Measurements from ENCODE around the gene AP1S3.

The AP1S3 gene

DNA sequence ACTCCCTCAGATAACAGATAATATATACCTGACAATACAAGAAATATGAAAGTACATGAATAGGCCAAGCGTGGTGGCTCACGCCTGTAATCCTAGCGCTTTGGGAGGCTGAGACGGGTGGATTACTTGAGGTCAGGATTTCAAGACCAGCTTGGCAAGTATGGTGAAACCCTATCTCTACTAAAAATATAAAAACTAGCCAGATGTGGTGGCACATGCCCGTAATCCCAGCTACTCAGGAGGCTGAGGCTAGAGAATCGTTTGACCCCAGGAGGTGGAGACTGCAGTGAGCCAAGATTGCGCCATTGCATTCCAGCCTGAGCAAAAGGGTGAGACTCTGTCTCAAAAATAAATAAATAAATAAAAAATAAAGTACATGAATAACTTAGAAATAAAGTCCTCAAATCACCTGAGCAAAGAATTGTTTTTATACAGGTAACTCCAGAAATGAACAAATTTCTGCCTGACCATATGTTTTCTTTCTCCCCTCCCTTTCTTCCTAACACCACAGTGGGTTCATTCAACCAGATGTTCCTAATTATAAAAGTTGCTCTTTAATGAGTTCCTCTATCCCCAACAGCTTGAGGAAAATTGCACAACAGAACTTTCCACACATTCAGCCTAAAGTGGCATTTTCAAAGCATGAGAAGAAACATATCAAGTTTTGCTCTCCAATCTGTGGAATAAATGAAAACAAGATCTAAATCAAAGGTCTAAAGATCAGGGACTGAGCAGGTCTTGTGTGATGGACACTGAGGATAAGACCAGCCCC is 33.6 kb upstream of the AP1S3 start:
- Histone ChIP-seq H3K9me3 (ENCODE audit: control insufficient read depth, insufficient read depth, low read length) (no peaks in the 10 kb centered on the region), H3K27ac (ENCODE audit: low read length) (no peak overlapping the region), H3K27me3 (ENCODE audit: control insufficient read depth, insufficient read depth, low read length) (no peaks in the 10 kb centered on the region), H3K4me3 (ENCODE audit: low read length) (no peak overlapping the region), H3K4me1 (ENCODE audit: control insufficient read depth, insufficient read depth, low read length) (no peaks in the 10 kb centered on the region), H3K36me3 (ENCODE audit: control insufficient read depth, insufficient read depth, low read length) (no peaks in the 10 kb centered on the region)
- WGBS (ENCODE audit: insufficient coverage, insufficient read length), result no CpG with 5 or more reads among the region's 7 CpGs
- DNase-seq (ENCODE audit: low read depth, low spot score), result no peak

DNA sequence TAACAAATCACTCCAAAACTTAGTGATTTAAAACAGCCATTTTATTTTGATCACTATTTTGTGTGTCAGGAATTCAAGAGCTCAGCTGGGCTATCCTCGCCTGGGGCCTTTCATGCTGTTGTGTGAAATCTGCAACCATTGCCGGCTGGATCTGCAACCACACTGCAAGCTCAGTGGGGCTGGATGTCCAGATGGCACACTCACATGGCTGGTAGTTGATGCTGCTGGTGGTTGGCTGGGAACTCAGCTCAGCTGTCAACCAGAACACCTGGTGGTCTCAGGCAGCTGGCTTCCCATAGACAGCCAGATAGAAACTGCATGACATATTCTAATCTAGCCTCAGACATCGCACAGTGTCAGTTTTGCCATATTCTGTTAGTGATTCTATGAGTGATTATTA is 30.6 kb upstream of the AP1S3 start:
- no peaks in the 10 kb centered on the region for H3K36me3 ChIP-seq (ENCODE audit: control insufficient read depth, insufficient read depth, low read length)
- no peak overlapping the region for H3K4me3 ChIP-seq (ENCODE audit: low read length)
- H3K27me3 ChIP-seq (ENCODE audit: control insufficient read depth, insufficient read depth, low read length), result no peaks in the 10 kb centered on the region
- no peak overlapping the region for H3K27ac ChIP-seq (ENCODE audit: low read length)
- no peaks in the 10 kb centered on the region for H3K4me1 ChIP-seq (ENCODE audit: control insufficient read depth, insufficient read depth, low read length)
- no peaks in the 10 kb centered on the region for H3K9me3 ChIP-seq (ENCODE audit: control insufficient read depth, insufficient read depth, low read length)
- no peak for DNase-seq (ENCODE audit: low read depth, low spot score)
- WGBS (ENCODE audit: insufficient coverage, insufficient read length), result no CpG with 5 or more reads among the region's 3 CpGs

DNA sequence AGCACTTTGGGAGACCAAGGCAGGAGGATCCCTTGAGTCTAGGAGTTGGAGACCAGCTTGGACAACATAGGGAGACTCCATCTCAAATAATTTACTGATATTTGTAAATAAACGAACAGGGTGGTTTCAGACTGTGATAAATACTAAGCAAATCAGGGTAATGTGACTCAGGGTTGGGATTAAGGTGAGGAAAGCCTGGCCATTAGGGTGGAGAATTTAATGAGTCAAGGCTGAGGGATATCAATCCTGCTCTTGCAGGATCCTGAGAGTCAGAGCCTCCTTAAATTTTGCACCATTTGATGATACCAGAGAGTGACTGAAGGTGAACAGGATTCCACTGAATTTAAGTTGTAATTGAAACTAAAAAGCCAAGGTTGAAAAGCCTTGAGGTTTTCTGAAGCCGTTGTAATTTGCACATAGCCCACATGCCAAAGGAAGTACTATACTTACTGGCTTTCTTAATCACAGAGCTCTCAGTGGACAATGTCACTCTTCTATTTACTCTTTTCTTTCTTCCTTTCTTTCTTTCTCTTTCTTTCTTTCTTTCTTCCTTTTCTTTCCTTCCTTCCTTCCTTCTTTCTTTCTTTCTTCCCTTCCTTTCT is 28.6 kb upstream of the AP1S3 start:
- Histone ChIP-seq H3K4me3 (ENCODE audit: low read length) (no peak overlapping the region), H3K27ac (ENCODE audit: low read length) (no peak overlapping the region), H3K4me1 (ENCODE audit: control insufficient read depth, insufficient read depth, low read length) (no peaks in the 10 kb centered on the region), H3K9me3 (ENCODE audit: control insufficient read depth, insufficient read depth, low read length) (no peaks in the 10 kb centered on the region), H3K27me3 (ENCODE audit: control insufficient read depth, insufficient read depth, low read length) (no peaks in the 10 kb centered on the region), H3K36me3 (ENCODE audit: control insufficient read depth, insufficient read depth, low read length) (no peaks in the 10 kb centered on the region)
- no peak for DNase-seq (ENCODE audit: low read depth, low spot score)
- WGBS (ENCODE audit: insufficient coverage, insufficient read length), result no CpG with 5 or more reads among the region's 2 CpGs

DNA sequence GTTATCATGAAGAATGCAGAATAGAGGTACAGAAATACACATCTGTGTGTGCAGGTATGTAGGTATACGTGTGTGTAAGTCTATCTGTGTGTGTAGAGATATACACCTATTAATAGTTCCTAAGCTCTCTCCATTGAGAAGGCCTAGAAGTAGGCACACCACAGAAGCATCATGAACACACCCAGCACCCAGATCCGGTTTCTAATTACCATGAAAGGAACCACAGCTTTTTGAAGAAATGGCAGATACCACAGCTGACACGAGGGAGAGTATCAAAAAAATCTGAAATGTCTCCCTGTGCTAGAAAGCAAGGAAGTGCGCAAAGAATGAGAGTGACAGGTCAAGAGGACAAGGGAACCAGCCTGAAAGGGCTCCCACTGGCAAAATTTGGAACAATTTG is 27.7 kb upstream of the AP1S3 start:
- no CpG with 5 or more reads among the region's 4 CpGs for WGBS (ENCODE audit: insufficient coverage, insufficient read length)
- Histone ChIP-seq H3K27me3 (ENCODE audit: control insufficient read depth, insufficient read depth, low read length) (no peaks in the 10 kb centered on the region), H3K4me1 (ENCODE audit: control insufficient read depth, insufficient read depth, low read length) (no peaks in the 10 kb centered on the region), H3K9me3 (ENCODE audit: control insufficient read depth, insufficient read depth, low read length) (no peaks in the 10 kb centered on the region), H3K27ac (ENCODE audit: low read length) (no peak overlapping the region), H3K4me3 (ENCODE audit: low read length) (no peak overlapping the region), H3K36me3 (ENCODE audit: control insufficient read depth, insufficient read depth, low read length) (no peaks in the 10 kb centered on the region)
- DNase-seq (ENCODE audit: low read depth, low spot score), result no peak

DNA sequence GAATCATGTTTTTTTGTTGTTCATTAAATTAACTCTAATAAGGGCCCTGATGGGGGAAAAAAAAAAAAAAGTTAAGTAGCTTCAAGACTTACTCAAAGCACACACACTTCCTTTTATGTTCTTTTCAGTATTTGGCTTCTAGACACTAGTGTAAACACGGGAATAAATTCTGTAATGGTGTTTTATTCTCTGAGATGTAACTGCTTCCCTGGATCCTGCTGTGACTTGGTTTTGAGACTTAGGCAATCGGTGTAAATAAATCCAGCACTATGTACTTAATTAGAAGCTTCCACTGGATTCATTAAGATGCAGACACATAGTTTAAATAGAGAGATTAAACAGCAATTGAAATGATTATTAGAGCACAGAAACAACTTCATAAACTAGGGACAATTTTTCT is 26.1 kb upstream of the AP1S3 start:
- WGBS (ENCODE audit: insufficient coverage, insufficient read length), result no CpG with 5 or more reads among the region's 2 CpGs
- H3K4me3 ChIP-seq (ENCODE audit: low read length), result no peak overlapping the region
- no peaks in the 10 kb centered on the region for H3K27me3 ChIP-seq (ENCODE audit: control insufficient read depth, insufficient read depth, low read length)
- DNase-seq (ENCODE audit: low read depth, low spot score), result no peak
- no peaks in the 10 kb centered on the region for H3K36me3 ChIP-seq (ENCODE audit: control insufficient read depth, insufficient read depth, low read length)
- H3K4me1 ChIP-seq (ENCODE audit: control insufficient read depth, insufficient read depth, low read length), result no peaks in the 10 kb centered on the region
- H3K27ac ChIP-seq (ENCODE audit: low read length), result no peak overlapping the region
- H3K9me3 ChIP-seq (ENCODE audit: control insufficient read depth, insufficient read depth, low read length), result no peaks in the 10 kb centered on the region

DNA sequence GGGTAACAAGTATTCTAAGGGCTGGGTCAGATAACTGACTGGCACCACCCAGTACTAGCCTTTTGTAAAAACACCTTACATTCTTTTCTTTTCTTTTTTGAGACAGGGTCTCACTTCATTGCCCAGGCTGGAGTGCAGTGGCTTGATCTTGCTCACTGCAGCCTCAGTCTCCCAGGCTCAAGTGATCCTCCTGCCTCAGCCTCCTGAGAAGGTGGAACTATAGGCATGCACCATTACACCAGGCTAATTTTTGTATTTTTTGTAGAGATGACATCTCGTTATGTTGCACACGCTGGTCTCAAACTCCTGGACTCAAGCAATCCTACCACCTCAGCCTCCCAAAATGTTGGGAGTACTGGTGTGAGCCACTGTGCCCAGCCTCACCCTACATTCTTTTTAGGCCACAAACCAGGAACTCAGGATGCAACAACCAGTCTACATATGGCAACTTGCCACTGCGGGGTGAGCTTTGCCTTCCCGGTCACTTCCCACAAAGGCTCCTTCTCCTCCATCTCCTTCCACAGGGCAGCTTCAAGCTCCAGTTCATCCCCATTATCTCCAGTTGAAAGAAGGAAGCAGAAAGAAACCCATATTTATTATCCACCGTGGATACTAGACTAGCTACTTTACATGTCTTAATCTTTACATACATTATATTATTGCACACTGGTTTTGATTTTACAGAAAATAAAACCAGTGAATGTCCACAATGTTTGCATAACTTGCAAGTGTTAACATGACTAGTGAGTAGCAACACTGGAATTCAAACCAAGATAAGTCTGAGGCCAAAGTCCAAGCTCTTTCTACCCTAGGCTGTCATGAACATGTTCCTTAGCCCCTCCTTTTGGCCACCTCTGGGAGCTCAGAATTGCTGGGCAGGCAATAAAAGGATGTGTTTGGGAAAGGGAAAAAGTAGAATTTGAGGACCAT is 23.7 kb upstream of the AP1S3 start:
- H3K27me3 ChIP-seq (ENCODE audit: control insufficient read depth, insufficient read depth, low read length), result no peaks in the 10 kb centered on the region
- no peaks in the 10 kb centered on the region for H3K9me3 ChIP-seq (ENCODE audit: control insufficient read depth, insufficient read depth, low read length)
- H3K4me1 ChIP-seq (ENCODE audit: control insufficient read depth, insufficient read depth, low read length), result no peaks in the 10 kb centered on the region
- no peak for DNase-seq (ENCODE audit: low read depth, low spot score)
- no peak overlapping the region for H3K4me3 ChIP-seq (ENCODE audit: low read length)
- no CpG with 5 or more reads among the region's 5 CpGs for WGBS (ENCODE audit: insufficient coverage, insufficient read length)
- H3K27ac ChIP-seq (ENCODE audit: low read length), result no peak overlapping the region
- no peaks in the 10 kb centered on the region for H3K36me3 ChIP-seq (ENCODE audit: control insufficient read depth, insufficient read depth, low read length)

DNA sequence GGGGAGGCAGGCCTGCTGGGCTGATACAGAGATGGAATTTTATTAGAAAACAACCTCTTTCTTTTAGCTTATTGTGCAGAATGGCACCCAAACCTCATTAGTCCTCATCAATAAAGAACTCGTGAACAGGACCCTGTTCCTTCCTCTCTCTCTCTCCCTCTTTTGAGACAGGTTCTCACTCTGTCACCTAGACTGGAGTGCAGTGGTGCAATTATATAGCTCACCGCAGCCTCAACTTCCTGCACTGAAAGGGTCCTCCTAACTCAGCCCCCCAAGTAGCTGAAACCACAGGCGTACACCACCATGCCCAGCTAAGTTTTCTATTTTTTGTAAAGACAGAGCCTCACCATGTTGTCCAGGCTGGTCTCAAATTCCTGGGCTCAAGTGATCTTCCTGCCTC is 21.7 kb upstream of the AP1S3 start:
- no CpG with 5 or more reads among the region's 3 CpGs for WGBS (ENCODE audit: insufficient coverage, insufficient read length)
- no peaks in the 10 kb centered on the region for H3K36me3 ChIP-seq (ENCODE audit: control insufficient read depth, insufficient read depth, low read length)
- H3K9me3 ChIP-seq (ENCODE audit: control insufficient read depth, insufficient read depth, low read length), result no peaks in the 10 kb centered on the region
- H3K27me3 ChIP-seq (ENCODE audit: control insufficient read depth, insufficient read depth, low read length), result no peaks in the 10 kb centered on the region
- DNase-seq (ENCODE audit: low read depth, low spot score), result no peak
- no peak overlapping the region for H3K4me3 ChIP-seq (ENCODE audit: low read length)
- no peak overlapping the region for H3K27ac ChIP-seq (ENCODE audit: low read length)
- H3K4me1 ChIP-seq (ENCODE audit: control insufficient read depth, insufficient read depth, low read length), result no peaks in the 10 kb centered on the region

DNA sequence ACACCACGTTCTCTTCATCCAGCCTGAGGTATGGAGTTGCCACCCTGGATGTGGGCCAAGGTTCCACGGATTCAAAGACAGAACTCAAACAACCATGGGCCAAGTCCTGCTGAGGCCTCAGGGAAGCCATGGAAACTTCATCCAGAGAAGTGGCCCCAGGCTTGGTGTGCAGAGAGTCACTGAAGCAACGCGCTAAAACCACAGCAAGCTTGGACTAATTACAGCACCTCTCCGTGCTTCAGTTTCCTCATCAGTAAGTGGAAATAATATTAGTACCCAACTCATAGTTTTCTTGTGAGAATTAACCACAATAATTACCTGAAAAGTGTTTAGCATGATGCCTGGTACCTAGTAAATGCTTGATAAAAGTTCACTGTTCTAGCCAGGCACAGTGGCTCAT is 19.2 kb upstream of the AP1S3 start:
- H3K4me1 ChIP-seq (ENCODE audit: control insufficient read depth, insufficient read depth, low read length), result no peaks in the 10 kb centered on the region
- H3K9me3 ChIP-seq (ENCODE audit: control insufficient read depth, insufficient read depth, low read length), result no peaks in the 10 kb centered on the region
- H3K36me3 ChIP-seq (ENCODE audit: control insufficient read depth, insufficient read depth, low read length), result no peaks in the 10 kb centered on the region
- H3K4me3 ChIP-seq (ENCODE audit: low read length), result no peak overlapping the region
- no CpG with 5 or more reads among the region's 5 CpGs for WGBS (ENCODE audit: insufficient coverage, insufficient read length)
- H3K27me3 ChIP-seq (ENCODE audit: control insufficient read depth, insufficient read depth, low read length), result no peaks in the 10 kb centered on the region
- no peak for DNase-seq (ENCODE audit: low read depth, low spot score)
- H3K27ac ChIP-seq (ENCODE audit: low read length), result no peak overlapping the region

DNA sequence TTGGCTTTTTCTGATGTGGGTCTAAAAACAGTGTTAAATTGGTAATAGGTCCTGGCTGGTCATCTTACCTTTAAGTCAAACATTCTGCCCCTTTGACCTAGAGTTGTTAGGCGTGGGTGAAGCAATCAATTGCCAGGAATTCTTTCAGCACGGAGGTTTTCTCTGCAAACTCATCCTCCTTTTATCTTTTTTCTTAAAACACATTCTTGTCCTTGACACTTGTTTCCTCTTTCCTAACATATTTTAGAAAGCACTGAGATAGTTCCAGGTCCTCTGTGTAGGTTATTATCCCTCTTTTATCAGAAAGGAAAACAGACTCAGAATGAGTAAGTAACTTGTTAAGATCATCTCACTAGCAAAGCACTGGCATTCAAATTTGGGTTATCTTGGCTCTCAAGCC is 18.6 kb upstream of the AP1S3 start:
- no peaks in the 10 kb centered on the region for H3K4me1 ChIP-seq (ENCODE audit: control insufficient read depth, insufficient read depth, low read length)
- H3K27ac ChIP-seq (ENCODE audit: low read length), result no peak overlapping the region
- WGBS (ENCODE audit: insufficient coverage, insufficient read length), result no CpG with 5 or more reads among the region's 2 CpGs
- no peaks in the 10 kb centered on the region for H3K9me3 ChIP-seq (ENCODE audit: control insufficient read depth, insufficient read depth, low read length)
- no peak for DNase-seq (ENCODE audit: low read depth, low spot score)
- H3K27me3 ChIP-seq (ENCODE audit: control insufficient read depth, insufficient read depth, low read length), result no peaks in the 10 kb centered on the region
- H3K4me3 ChIP-seq (ENCODE audit: low read length), result no peak overlapping the region
- H3K36me3 ChIP-seq (ENCODE audit: control insufficient read depth, insufficient read depth, low read length), result no peaks in the 10 kb centered on the region

DNA sequence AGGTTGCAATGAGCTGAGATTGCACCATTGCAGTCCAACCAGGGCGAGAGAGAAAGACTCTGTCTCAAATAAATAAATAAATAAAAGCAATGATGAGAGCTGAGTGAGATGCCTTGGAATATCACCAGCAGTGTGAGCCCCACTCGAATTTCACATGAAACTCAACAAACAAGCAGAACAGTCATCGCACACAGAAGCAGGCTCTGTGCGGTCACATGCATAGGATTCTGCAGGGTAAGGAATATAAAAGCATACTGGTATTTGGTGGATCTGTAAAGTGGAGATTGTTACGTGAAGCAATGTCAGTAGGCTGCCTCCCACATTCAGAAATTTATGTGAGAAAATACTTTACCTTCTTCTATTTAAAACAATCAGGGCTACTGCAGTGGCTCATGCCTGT is 18.0 kb upstream of the AP1S3 start:
- Histone ChIP-seq H3K27me3 (ENCODE audit: control insufficient read depth, insufficient read depth, low read length) (no peaks in the 10 kb centered on the region), H3K36me3 (ENCODE audit: control insufficient read depth, insufficient read depth, low read length) (no peaks in the 10 kb centered on the region), H3K4me1 (ENCODE audit: control insufficient read depth, insufficient read depth, low read length) (no peaks in the 10 kb centered on the region), H3K4me3 (ENCODE audit: low read length) (no peak overlapping the region), H3K9me3 (ENCODE audit: control insufficient read depth, insufficient read depth, low read length) (no peaks in the 10 kb centered on the region), H3K27ac (ENCODE audit: low read length) (no peak overlapping the region)
- DNase-seq (ENCODE audit: low read depth, low spot score), result no peak
- no CpG with 5 or more reads among the region's 5 CpGs for WGBS (ENCODE audit: insufficient coverage, insufficient read length)

All from iPS DF 6.9 (cell line).